ENCODE results near the gene SRC. TPM values are rescaled to one million over a fixed set of nuclear protein-coding genes. Genes with fewer than 3 reads are reported as not detected.

The SRC gene
- total RNA-seq, 1 experiment from 2014 or later, result 197 TPM

DNA sequence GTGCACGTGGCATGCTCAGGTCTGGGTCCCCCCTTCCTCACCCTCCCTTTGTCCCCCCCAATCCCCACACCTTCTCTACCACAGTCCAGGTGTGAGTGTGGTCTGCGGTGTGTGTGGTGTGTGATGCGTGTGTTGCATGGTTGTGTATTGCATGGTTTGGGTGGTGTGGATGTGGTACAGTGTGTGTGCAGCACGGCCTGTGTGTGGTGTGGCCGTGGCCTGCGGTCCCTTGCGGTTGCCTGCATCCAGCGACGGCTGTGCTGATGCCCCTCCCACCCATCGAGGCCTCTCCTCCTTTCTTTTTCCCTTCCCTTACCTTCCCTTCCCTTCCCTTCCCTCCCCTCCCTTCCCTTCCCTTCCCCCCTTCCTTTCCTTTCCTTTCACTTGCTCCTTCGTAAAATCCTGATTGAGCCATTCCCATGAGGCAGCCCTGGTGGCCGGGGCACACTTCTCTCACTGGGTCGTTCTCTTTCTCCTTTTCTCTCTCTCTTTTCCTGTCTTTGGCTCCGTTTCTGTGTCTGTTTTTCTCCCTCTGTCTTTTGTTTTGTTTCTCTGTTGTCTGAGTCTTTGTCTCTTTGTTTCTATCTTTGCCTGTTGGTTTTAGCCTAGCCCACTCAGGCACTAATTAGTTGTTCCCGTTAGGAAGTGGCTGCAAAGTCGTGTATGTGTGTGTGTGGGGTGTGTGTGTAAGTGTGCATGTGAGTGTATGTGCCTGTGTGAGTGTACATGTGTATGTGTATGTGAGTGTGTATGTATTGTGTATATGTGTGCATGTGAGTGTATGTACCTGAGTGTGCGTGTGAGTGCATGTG, 65.7 kb downstream of the SRC start:
- Histone ChIP-seq H3K4me1 (peaks cover 6% of the 10 kb centered on the region), H3K4me3 (ENCODE audit: low read depth, low read length) (no peak overlapping the region), H3K9me3 (no peaks in the 10 kb centered on the region), H3K27me3 (replicated peaks; ENCODE audit: control insufficient read depth, insufficient read depth, low read length) (no peaks in the 10 kb centered on the region), H3K36me3 (ENCODE audit: control insufficient read depth, insufficient read depth, low read length) (no peaks in the 10 kb centered on the region)
- no peak for DNase-seq
- ChIA-PET CTCF (no interaction called here), POLR2A (interaction anchor here (0.5 to 0.6 kb wide), 2 partner anchors 13 to 245 kb away, joined by 3 read pairs; no protein-coding TSS in a partner anchor)
- no peak overlapping the region for H3K27ac Mint-ChIP-seq (ENCODE audit: unreplicated experiment)
- H3K4me3 Mint-ChIP-seq (ENCODE audit: unreplicated experiment), result no peak overlapping the region
- H3K4me1 Mint-ChIP-seq (ENCODE audit: low read depth, unreplicated experiment), result peaks cover 17% of the 10 kb centered on the region
- intact Hi-C loops (cut with micrococcal nuclease; ENCODE audit: unreplicated experiment), result no loop called here
- no TSS peak for BruUV-seq (replicated peaks)
- H3K9me3 Mint-ChIP-seq (ENCODE audit: unreplicated experiment), result no peaks in the 10 kb centered on the region
- TF ChIP-seq, protein P1, sequence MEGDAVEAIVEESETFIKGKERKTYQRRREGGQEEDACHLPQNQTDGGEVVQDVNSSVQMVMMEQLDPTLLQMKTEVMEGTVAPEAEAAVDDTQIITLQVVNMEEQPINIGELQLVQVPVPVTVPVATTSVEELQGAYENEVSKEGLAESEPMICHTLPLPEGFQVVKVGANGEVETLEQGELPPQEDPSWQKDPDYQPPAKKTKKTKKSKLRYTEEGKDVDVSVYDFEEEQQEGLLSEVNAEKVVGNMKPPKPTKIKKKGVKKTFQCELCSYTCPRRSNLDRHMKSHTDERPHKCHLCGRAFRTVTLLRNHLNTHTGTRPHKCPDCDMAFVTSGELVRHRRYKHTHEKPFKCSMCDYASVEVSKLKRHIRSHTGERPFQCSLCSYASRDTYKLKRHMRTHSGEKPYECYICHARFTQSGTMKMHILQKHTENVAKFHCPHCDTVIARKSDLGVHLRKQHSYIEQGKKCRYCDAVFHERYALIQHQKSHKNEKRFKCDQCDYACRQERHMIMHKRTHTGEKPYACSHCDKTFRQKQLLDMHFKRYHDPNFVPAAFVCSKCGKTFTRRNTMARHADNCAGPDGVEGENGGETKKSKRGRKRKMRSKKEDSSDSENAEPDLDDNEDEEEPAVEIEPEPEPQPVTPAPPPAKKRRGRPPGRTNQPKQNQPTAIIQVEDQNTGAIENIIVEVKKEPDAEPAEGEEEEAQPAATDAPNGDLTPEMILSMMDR (IDR thresholded peaks at IDR 0.05; ENCODE audit: insufficient read depth in 1 of 2, low read depth in 1 of 2, low read length in 1 of 2, severe bottlenecking in 1 of 2, unreplicated experiment in 1 of 2), result no peak
- H3K27me3 Mint-ChIP-seq (ENCODE audit: insufficient read depth, unreplicated experiment), result peaks cover 26% of the 10 kb centered on the region
- peaks cover 14% of the 10 kb centered on the region for H3K36me3 Mint-ChIP-seq (ENCODE audit: insufficient read depth, unreplicated experiment)

DNA sequence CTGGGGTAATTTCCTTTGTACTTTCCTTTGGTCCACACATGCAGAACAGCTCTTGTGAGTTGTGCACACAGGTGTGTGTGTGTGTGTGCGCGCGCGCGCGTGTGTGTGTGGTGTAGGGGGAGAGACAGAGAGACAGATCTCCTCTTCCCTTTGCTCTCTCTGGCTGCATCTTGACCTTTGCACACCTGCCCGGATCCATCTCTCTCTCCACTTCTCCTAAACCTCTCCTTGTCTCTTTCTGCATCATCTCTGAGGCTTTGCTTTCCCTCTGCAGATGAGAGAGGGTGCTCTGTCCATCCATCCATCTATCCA, 67.0 kb downstream of the SRC start:
- CTCF ChIA-PET, result no interaction called here
- BruUV-seq (replicated peaks), result no TSS peak
- Histone ChIP-seq H3K9me3 (no peaks in the 10 kb centered on the region), H3K27me3 (replicated peaks; ENCODE audit: control insufficient read depth, insufficient read depth, low read length) (no peaks in the 10 kb centered on the region), H3K4me3 (ENCODE audit: low read depth, low read length) (no peak overlapping the region), H3K36me3 (ENCODE audit: control insufficient read depth, insufficient read depth, low read length) (no peaks in the 10 kb centered on the region), H3K4me1 (0 out of 2 replicates have a peak, but pooled peaks cover 3% of the 10 kb centered on the region)
- TF ChIP-seq, protein P1 (IDR thresholded peaks at IDR 0.05; ENCODE audit: insufficient read depth in 1 of 2, low read depth in 1 of 2, low read length in 1 of 2, severe bottlenecking in 1 of 2, unreplicated experiment in 1 of 2), result no peak
- no peak for DNase-seq
- peaks cover 8% of the 10 kb centered on the region for H3K4me1 Mint-ChIP-seq (ENCODE audit: low read depth, unreplicated experiment)
- H3K4me3 Mint-ChIP-seq (ENCODE audit: unreplicated experiment), result no peak overlapping the region
- H3K27me3 Mint-ChIP-seq (ENCODE audit: insufficient read depth, unreplicated experiment), result peaks cover 23% of the 10 kb centered on the region
- intact Hi-C loops (cut with micrococcal nuclease; ENCODE audit: unreplicated experiment), result no loop called here
- H3K36me3 Mint-ChIP-seq (ENCODE audit: insufficient read depth, unreplicated experiment), result peaks cover 5% of the 10 kb centered on the region
- POLR2A ChIA-PET, result no interaction called here
- no peak overlapping the region for H3K27ac Mint-ChIP-seq (ENCODE audit: unreplicated experiment)
- H3K9me3 Mint-ChIP-seq (ENCODE audit: unreplicated experiment), result no peaks in the 10 kb centered on the region

DNA sequence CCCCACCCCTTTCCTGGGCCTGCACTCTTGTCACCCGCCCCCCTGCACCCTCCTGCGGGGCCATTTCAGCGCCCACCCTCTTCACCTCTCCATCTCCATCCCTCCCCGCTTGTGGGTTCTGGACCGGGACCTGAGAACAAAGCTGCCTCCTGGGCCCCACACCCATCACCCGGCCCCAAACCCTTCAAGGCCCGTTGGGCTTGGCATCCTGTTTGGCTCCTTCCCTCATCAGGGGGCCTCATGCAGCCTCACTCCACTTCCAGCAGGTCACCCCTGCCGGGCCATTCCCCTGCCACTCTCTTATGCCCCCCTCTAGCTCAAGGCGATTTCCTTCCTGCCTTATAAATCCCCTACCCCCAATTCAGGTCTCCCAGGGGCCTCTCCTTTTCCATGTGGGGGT, 67.4 kb downstream of the SRC start:
- Histone ChIP-seq H3K4me1 (0 out of 2 replicates have a peak, but pooled peaks cover 3% of the 10 kb centered on the region), H3K4me3 (ENCODE audit: low read depth, low read length) (no peak overlapping the region), H3K9me3 (no peaks in the 10 kb centered on the region), H3K36me3 (ENCODE audit: control insufficient read depth, insufficient read depth, low read length) (no peaks in the 10 kb centered on the region), H3K27me3 (replicated peaks; ENCODE audit: control insufficient read depth, insufficient read depth, low read length) (no peaks in the 10 kb centered on the region; the same call in 1 of the 2 replicates)
- no TSS peak for BruUV-seq (replicated peaks)
- no peak overlapping the region for H3K4me3 Mint-ChIP-seq (ENCODE audit: unreplicated experiment)
- TF ChIP-seq, protein P1 (IDR thresholded peaks at IDR 0.05; ENCODE audit: insufficient read depth in 1 of 2, low read depth in 1 of 2, low read length in 1 of 2, severe bottlenecking in 1 of 2, unreplicated experiment in 1 of 2), result no peak
- no peak for DNase-seq
- H3K9me3 Mint-ChIP-seq (ENCODE audit: unreplicated experiment), result no peaks in the 10 kb centered on the region
- H3K27ac Mint-ChIP-seq (ENCODE audit: unreplicated experiment), result no peak overlapping the region
- intact Hi-C loops (cut with micrococcal nuclease; ENCODE audit: unreplicated experiment), result no loop called here
- H3K36me3 Mint-ChIP-seq (ENCODE audit: insufficient read depth, unreplicated experiment), result peaks cover 2% of the 10 kb centered on the region
- ChIA-PET POLR2A (no interaction called here), CTCF (no interaction called here)
- peaks cover 21% of the 10 kb centered on the region for H3K27me3 Mint-ChIP-seq (ENCODE audit: insufficient read depth, unreplicated experiment)
- peaks cover 8% of the 10 kb centered on the region for H3K4me1 Mint-ChIP-seq (ENCODE audit: low read depth, unreplicated experiment)

All from Caco-2 (cell line).